Measurements from ENCODE around the gene AHI1.

DNA sequence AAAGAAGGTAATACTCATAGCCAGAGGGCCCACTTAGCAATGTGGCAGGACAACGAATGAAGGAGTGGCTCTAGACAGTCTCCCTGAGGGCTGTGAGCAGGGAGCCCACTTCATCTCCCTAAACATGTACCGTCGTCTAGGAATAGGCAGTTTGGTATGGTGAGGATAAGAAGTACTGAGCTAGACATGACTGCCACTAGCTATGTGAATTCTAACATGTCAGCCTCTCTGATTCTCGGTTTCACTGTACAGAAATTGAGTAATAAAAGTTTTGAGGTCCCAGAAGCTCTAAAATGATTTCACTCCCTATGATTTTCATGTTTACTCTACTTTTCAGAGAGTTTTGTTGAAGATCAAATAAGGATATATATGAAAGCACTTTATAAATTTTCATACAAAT is 107.1 kb downstream of the AHI1 start:
- TF ChIP-seq TAF1 (IDR thresholded peaks at IDR 0.05; ENCODE audit: borderline replicate concordance, low read depth, low read length) (no peak), POLR2A (IDR thresholded peaks at IDR 0.05; ENCODE audit: low read depth, low read length) (no peak), CTCF (IDR thresholded peaks at IDR 0.05 in 2 of 3, conservative IDR thresholded peaks at IDR 0.05 in 1 of 3; ENCODE audit: control insufficient read depth in 2 of 3, extremely low read depth in 1 of 3, insufficient read depth in 1 of 3, low read depth in 3 of 3, low read length in 3 of 3) (no peak), MAX (IDR thresholded peaks at IDR 0.05; ENCODE audit: low read depth, low read length) (no peak), ESRRA (IDR thresholded peaks at IDR 0.05; ENCODE audit: low read length) (no peak), TARDBP (IDR thresholded peaks at IDR 0.05; ENCODE audit: borderline replicate concordance) (no peak), SUPT20H (IDR thresholded peaks at IDR 0.05; ENCODE audit: borderline replicate concordance, control insufficient read depth, low read depth, low read length) (no peak), TBL1XR1 (IDR thresholded peaks at IDR 0.05; ENCODE audit: low read depth, low read length) (no peak), CBFB (IDR thresholded peaks at IDR 0.05; ENCODE audit: low read depth) (no peak), NFYA (IDR thresholded peaks at IDR 0.05; ENCODE audit: borderline replicate concordance, low read depth, low read length) (no peak)
- TF ChIP-seq, protein P1, sequence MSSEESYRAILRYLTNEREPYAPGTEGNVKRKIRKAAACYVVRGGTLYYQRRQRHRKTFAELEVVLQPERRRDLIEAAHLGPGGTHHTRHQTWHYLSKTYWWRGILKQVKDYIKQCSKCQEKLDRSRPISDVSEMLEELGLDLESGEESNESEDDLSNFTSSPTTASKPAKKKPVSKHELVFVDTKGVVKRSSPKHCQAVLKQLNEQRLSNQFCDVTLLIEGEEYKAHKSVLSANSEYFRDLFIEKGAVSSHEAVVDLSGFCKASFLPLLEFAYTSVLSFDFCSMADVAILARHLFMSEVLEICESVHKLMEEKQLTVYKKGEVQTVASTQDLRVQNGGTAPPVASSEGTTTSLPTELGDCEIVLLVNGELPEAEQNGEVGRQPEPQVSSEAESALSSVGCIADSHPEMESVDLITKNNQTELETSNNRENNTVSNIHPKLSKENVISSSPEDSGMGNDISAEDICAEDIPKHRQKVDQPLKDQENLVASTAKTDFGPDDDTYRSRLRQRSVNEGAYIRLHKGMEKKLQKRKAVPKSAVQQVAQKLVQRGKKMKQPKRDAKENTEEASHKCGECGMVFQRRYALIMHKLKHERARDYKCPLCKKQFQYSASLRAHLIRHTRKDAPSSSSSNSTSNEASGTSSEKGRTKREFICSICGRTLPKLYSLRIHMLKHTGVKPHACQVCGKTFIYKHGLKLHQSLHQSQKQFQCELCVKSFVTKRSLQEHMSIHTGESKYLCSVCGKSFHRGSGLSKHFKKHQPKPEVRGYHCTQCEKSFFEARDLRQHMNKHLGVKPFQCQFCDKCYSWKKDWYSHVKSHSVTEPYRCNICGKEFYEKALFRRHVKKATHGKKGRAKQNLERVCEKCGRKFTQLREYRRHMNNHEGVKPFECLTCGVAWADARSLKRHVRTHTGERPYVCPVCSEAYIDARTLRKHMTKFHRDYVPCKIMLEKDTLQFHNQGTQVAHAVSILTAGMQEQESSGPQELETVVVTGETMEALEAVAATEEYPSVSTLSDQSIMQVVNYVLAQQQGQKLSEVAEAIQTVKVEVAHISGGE (CRISPR knock-in tag; IDR thresholded peaks at IDR 0.05): no peak

Measured in GM12878 (cell line).